GM18498 (cell line): ENCODE data around the gene NPEPL1.

Experiments used
- ATAC-seq: cut with Tn5 transposase; IDR thresholded peaks from one replicate; pipeline ENCODE4 v1.9.1; 2021; ENCODE audit warnings: mild to moderate bottlenecking, moderate library complexity; ENCODE audit not compliant: unreplicated experiment

Gene NPEPL1

GRCh38 chr20:58657262-58657661, 35.3 kb upstream of the NPEPL1 start:
- no peak for ATAC-seq

- ATAC-seq, result no peak
Observed at GRCh38 chr20:58657986-58658385, 34.6 kb upstream of the NPEPL1 start.

- ATAC-seq, result no peak
Observed at GRCh38 chr20:58658760-58659159, 33.8 kb upstream of the NPEPL1 start.

- no peak for ATAC-seq
Observed at GRCh38 chr20:58659841-58660240, 32.8 kb upstream of the NPEPL1 start.

- ATAC-seq, result no peak
Observed at GRCh38 chr20:58660855-58661597, 31.6 kb upstream of the NPEPL1 start.

GRCh38 chr20:58661598-58662473, 30.8 kb upstream of the NPEPL1 start:
- no peak for ATAC-seq

- ATAC-seq, result no peak
Observed at GRCh38 chr20:58664331-58664730, 28.3 kb upstream of the NPEPL1 start.

- no peak for ATAC-seq
Observed at GRCh38 chr20:58664883-58665282, 27.7 kb upstream of the NPEPL1 start.

- no peak for ATAC-seq
Observed at GRCh38 chr20:58665606-58666005, 27.0 kb upstream of the NPEPL1 start.

GRCh38 chr20:58666702-58667101, 25.9 kb upstream of the NPEPL1 start:
- ATAC-seq, result no peak

GRCh38 chr20:58667975-58668374, 24.6 kb upstream of the NPEPL1 start:
- no peak for ATAC-seq

- no peak for ATAC-seq
Observed at GRCh38 chr20:58668901-58669286, 23.7 kb upstream of the NPEPL1 start.

GRCh38 chr20:58669287-58670006, 23.2 kb upstream of the NPEPL1 start:
- peak; percentile 82 for ATAC-seq

- no peak for ATAC-seq
Observed at GRCh38 chr20:58670102-58670501, 22.5 kb upstream of the NPEPL1 start.

- no peak for ATAC-seq
Observed at GRCh38 chr20:58670659-58671058, 21.9 kb upstream of the NPEPL1 start.

GRCh38 chr20:58673119-58673518, 19.5 kb upstream of the NPEPL1 start:
- no peak for ATAC-seq

GRCh38 chr20:58675146-58675584, 17.4 kb upstream of the NPEPL1 start:
- ATAC-seq, result no peak

- no peak for ATAC-seq
Observed at GRCh38 chr20:58675641-58676040, 17.0 kb upstream of the NPEPL1 start.

- no peak for ATAC-seq
Observed at GRCh38 chr20:58676161-58676560, 16.4 kb upstream of the NPEPL1 start.

GRCh38 chr20:58677079-58677604, 15.5 kb upstream of the NPEPL1 start:
- ATAC-seq, result no peak

- ATAC-seq, result no peak
Observed at GRCh38 chr20:58677808-58678207, 14.8 kb upstream of the NPEPL1 start.
